ENCODE results near the gene OTULINL.
"Not testable (repeated sequence)": the region's sequence is repeated elsewhere in the genome, so short reads cannot be mapped to it uniquely, and the experiment has no call there.

OTULINL gene

GRCh38 chr5:14581106-14581890 is at the start of gene OTULINL:
Gene OTULINL, plus strand, starts transcription at chr5:14581792. Its CDS starts 103 bp downstream, at chr5:14581895.
- peak; percentile 45 for DNase-seq

- DNase-seq, result no peak
Measured at GRCh38 chr5:14532180-14532579, 49.4 kb upstream of the OTULINL start.

GRCh38 chr5:14534773-14535172 is 46.8 kb upstream of the OTULINL start:
- DNase-seq, result no peak

- DNase-seq, result no peak
Measured at GRCh38 chr5:14545308-14545707, 36.3 kb upstream of the OTULINL start.

- DNase-seq, result no peak
Measured at GRCh38 chr5:14545862-14546261, 35.7 kb upstream of the OTULINL start.

GRCh38 chr5:14547666-14548065 is 33.9 kb upstream of the OTULINL start:
- no peak for DNase-seq

GRCh38 chr5:14551211-14551610 is 30.4 kb upstream of the OTULINL start:
- DNase-seq, result no peak

- DNase-seq, result no peak
Measured at GRCh38 chr5:14552017-14552416, 29.6 kb upstream of the OTULINL start.

- not testable (repeated sequence) for DNase-seq
Measured at GRCh38 chr5:14554288-14554687, 27.3 kb upstream of the OTULINL start.

- DNase-seq, result no peak
Measured at GRCh38 chr5:14556015-14556414, 25.6 kb upstream of the OTULINL start.

GRCh38 chr5:14557203-14557770 is 24.3 kb upstream of the OTULINL start:
- no peak for DNase-seq

- no peak for DNase-seq
Measured at GRCh38 chr5:14557791-14558415, 23.7 kb upstream of the OTULINL start.

GRCh38 chr5:14560091-14560595 is 21.4 kb upstream of the OTULINL start:
- DNase-seq, result no peak

GRCh38 chr5:14561741-14562140 is 19.9 kb upstream of the OTULINL start:
- DNase-seq, result no peak

GRCh38 chr5:14568333-14568732 is 13.3 kb upstream of the OTULINL start:
- no peak for DNase-seq

- no peak for DNase-seq
Measured at GRCh38 chr5:14569948-14570691, 11.5 kb upstream of the OTULINL start.

GRCh38 chr5:14571901-14572300 is 9.7 kb upstream of the OTULINL start:
- DNase-seq, result no peak

GRCh38 chr5:14572385-14572784 is 9.2 kb upstream of the OTULINL start:
- DNase-seq, result no peak

- DNase-seq, result no peak
Measured at GRCh38 chr5:14572836-14573235, 8.8 kb upstream of the OTULINL start.

GRCh38 chr5:14574096-14574495 is 7.5 kb upstream of the OTULINL start:
- no peak for DNase-seq

GRCh38 chr5:14574891-14575508 is 6.6 kb upstream of the OTULINL start:
- no peak for DNase-seq

GRCh38 chr5:14576206-14576605 is 5.4 kb upstream of the OTULINL start:
- DNase-seq, result no peak
